H1 (cell line): ENCODE data around the gene LDLRAP1. TPM values are rescaled to one million over a fixed set of nuclear protein-coding genes. Genes with fewer than 3 reads are reported as not detected.
A peak's percentile ranks its signal among the peaks of the same experiment; 100 is the strongest.

Source experiments
- CTCF ChIA-PET: fragments of 300-600 bp; sonication (Branson Sonifier 250); formaldehyde crosslinking; loops from one replicate; lab custom pipeline; 2021; ENCODE audit not compliant: partially characterized antibody; lab: Charles Lee
- POLR2A ChIA-PET: fragments of 300-600 bp; sonication (Branson Sonifier 250); formaldehyde crosslinking; loops from one replicate; lab custom pipeline; 2021; ENCODE audit warnings: inconsistent platforms; ENCODE audit not compliant: partially characterized antibody; lab: Charles Lee
- DNase-seq, 2 experiments: peaks; one replicate each; pipeline versions ENCODE4 v3.0.0 to v3.0.0-alpha.2; 2010 to 2022; ENCODE audit warnings: low spot score in 2 of 2, low read depth in 1 of 2, mixed read lengths in 1 of 2
- FAIRE-seq: peaks from 2 replicates; lab custom pipeline; 2011; peaks lifted over from hg19 to GRCh38; lab: Jason Lieb, UNC
- H2AFZ ChIP-seq: 2 replicates; pipeline ENCODE4 v1.8.1; 2012; ENCODE audit warnings: low read length, inconsistent platforms
- H2AK5ac ChIP-seq: 2 replicates; pipeline ENCODE4 v1.6.1; 2013; ENCODE audit warnings: low read depth, low read length
- H2BK120ac ChIP-seq: replicated peaks from 2 replicates; pipeline ENCODE3; 2013; ENCODE audit warnings: low read depth, low read length, inconsistent platforms
- H2BK12ac ChIP-seq: 2 replicates; pipeline ENCODE4 v1.6.1; 2013; ENCODE audit warnings: low read depth, low read length
- H2BK15ac ChIP-seq: 2 replicates; pipeline ENCODE4 v1.6.1; 2013; ENCODE audit warnings: low read length
- H2BK20ac ChIP-seq: 2 replicates; pipeline ENCODE4 v1.6.1; 2013; ENCODE audit warnings: low read length
- H2BK5ac ChIP-seq: 2 replicates; pipeline ENCODE4 v1.6.1; 2013; ENCODE audit warnings: low read depth, low read length
- H3K14ac ChIP-seq: 2 replicates; pipeline ENCODE4 v1.6.1; 2013; ENCODE audit warnings: inconsistent platforms; ENCODE audit not compliant: insufficient read length
- H3K18ac ChIP-seq: 2 replicates; pipeline ENCODE4 v1.6.1; 2013; ENCODE audit warnings: low read length; ENCODE audit errors: extremely low read depth
- H3K23ac ChIP-seq: 2 replicates; pipeline ENCODE4 v1.6.1; 2013; ENCODE audit warnings: inconsistent platforms; ENCODE audit not compliant: insufficient read length
- H3K23me2 ChIP-seq: 2 replicates; pipeline ENCODE4 v1.6.1; 2013; ENCODE audit warnings: low read depth, low read length
- H3K27ac ChIP-seq: 2 replicates; pipeline ENCODE4 v1.6.1; 2011; ENCODE audit warnings: low read depth, low read length, inconsistent platforms
- H3K27me3 ChIP-seq, 4 experiments: replicated peaks in 1 of 4; 1 replicate in 1 of 4; 2 replicates in 3 of 4; pipeline versions ENCODE4 v1.6.1 to v1.8.1; 2011 to 2013; ENCODE audit warnings: low read length in 3 of 4, mild to moderate bottlenecking in 3 of 4, inconsistent platforms in 2 of 4, mixed read lengths in 2 of 4, moderate library complexity in 1 of 4; ENCODE audit not compliant: control insufficient read depth in 3 of 4, insufficient read depth in 3 of 4; ENCODE audit errors: extremely low read depth in 1 of 4
- H3K36me3 ChIP-seq, 4 experiments: 2 replicates each; pipeline versions ENCODE4 v1.6.1 to v1.8.1; 2011 to 2013; ENCODE audit warnings: mild to moderate bottlenecking in 4 of 4, low read length in 3 of 4, moderate library complexity in 2 of 4, control low read depth in 1 of 4, inconsistent platforms in 1 of 4; ENCODE audit not compliant: insufficient read depth in 4 of 4, control insufficient read depth in 2 of 4
- H3K4ac ChIP-seq: replicated peaks from 2 replicates; pipeline ENCODE3; 2013; ENCODE audit warnings: low read length, low read depth, mixed read lengths, inconsistent platforms; ENCODE audit not compliant: insufficient read length
- H3K4me1 ChIP-seq, 4 experiments: replicated peaks in 1 of 4; 1 replicate in 1 of 4; 2 replicates in 3 of 4; pipeline versions ENCODE4 v1.6.1 to v1.8.1; 2011 to 2013; ENCODE audit warnings: low read length in 3 of 4, inconsistent platforms in 2 of 4, mixed read lengths in 1 of 4; ENCODE audit not compliant: insufficient read depth in 4 of 4, control insufficient read depth in 3 of 4
- H3K4me2 ChIP-seq, 2 experiments: 2 replicates each; pipeline versions ENCODE4 v1.6.1 to v1.8.1; 2011 to 2013; ENCODE audit warnings: low read depth in 2 of 2, low read length in 2 of 2, control low read depth in 1 of 2, inconsistent platforms in 1 of 2, mild to moderate bottlenecking in 1 of 2; ENCODE audit not compliant: insufficient read depth in 1 of 2
- H3K4me3 ChIP-seq, 4 experiments: fragments of 200-600, 300-600 bp in 1 of 4; sonication (generic), shearing (Covaris generic), sonication (Bioruptor Twin) in 1 of 4; 2 replicates each; pipeline versions ENCODE4 v1.5.1 to v1.8.1; 2011 to 2016; ENCODE audit warnings: low read length in 4 of 4, low read depth in 3 of 4, control low read depth in 2 of 4, inconsistent platforms in 2 of 4, mild to moderate bottlenecking in 2 of 4, mixed read lengths in 1 of 4, moderate library complexity in 1 of 4; ENCODE audit not compliant: insufficient read depth in 2 of 4; ENCODE audit errors: extremely low read depth in 1 of 4
- H3K56ac ChIP-seq: replicated peaks from 2 replicates; pipeline ENCODE3; 2013; ENCODE audit warnings: low read depth, mild to moderate bottlenecking, mixed read lengths, low read length, inconsistent platforms; ENCODE audit not compliant: insufficient read length
- H3K79me1 ChIP-seq: 2 replicates; pipeline ENCODE4 v1.6.1; 2013; ENCODE audit warnings: low read depth, low read length, control low read depth
- H3K79me2 ChIP-seq, 2 experiments: 2 replicates each; pipeline versions ENCODE4 v1.6.1 to v1.8.1; 2012 to 2013; ENCODE audit warnings: low read length in 2 of 2, mild to moderate bottlenecking in 2 of 2, inconsistent platforms in 1 of 2; ENCODE audit not compliant: insufficient read depth in 2 of 2, control insufficient read depth in 1 of 2
- H3K9ac ChIP-seq, 4 experiments: replicated peaks in 1 of 4; 1 replicate in 1 of 4; 2 replicates in 3 of 4; pipeline versions ENCODE4 v1.6.1 to v1.8.1; 2011 to 2013; ENCODE audit warnings: low read depth in 3 of 4, low read length in 3 of 4, control low read depth in 2 of 4, mild to moderate bottlenecking in 2 of 4, moderate library complexity in 2 of 4, inconsistent platforms in 1 of 4; ENCODE audit errors: extremely low read depth in 1 of 4
- H3K9me3 ChIP-seq, 2 experiments: 2 replicates each; pipeline versions ENCODE4 v1.6.1 to v1.8.1; 2012 to 2013; ENCODE audit warnings: mild to moderate bottlenecking in 2 of 2, moderate library complexity in 2 of 2, control low read depth in 1 of 2, inconsistent platforms in 1 of 2, low read depth in 1 of 2, low read length in 1 of 2, mixed read lengths in 1 of 2; ENCODE audit not compliant: insufficient read depth in 2 of 2
- H4K20me1 ChIP-seq, 2 experiments: replicated peaks in 1 of 2; 2 replicates each; pipeline versions ENCODE3 to v1.8.1; 2011 to 2013; ENCODE audit warnings: inconsistent platforms in 2 of 2, low read length in 2 of 2, mild to moderate bottlenecking in 1 of 2; ENCODE audit not compliant: insufficient read depth in 2 of 2, control insufficient read depth in 1 of 2
- H4K5ac ChIP-seq: 2 replicates; pipeline ENCODE4 v1.6.1; 2013; ENCODE audit warnings: low read length, low read depth, mixed read lengths, inconsistent platforms; ENCODE audit not compliant: insufficient read length
- H4K8ac ChIP-seq: 2 replicates; pipeline ENCODE4 v1.8.0; 2013; ENCODE audit warnings: mild to moderate bottlenecking, moderate library complexity, low read length, inconsistent platforms; ENCODE audit not compliant: insufficient read depth; ENCODE audit errors: extremely low read depth
- H4K91ac ChIP-seq: replicated peaks from 2 replicates; pipeline ENCODE3; 2013; ENCODE audit warnings: low read length, mixed read lengths, inconsistent platforms; ENCODE audit not compliant: insufficient read length
- CTCF ChIP-seq, 3 experiments: IDR thresholded peaks; 1 replicate in 2 of 3; 2 replicates in 1 of 3; pipeline versions ENCODE4 v1.5.1 to v1.6.1; 2011; ENCODE audit warnings: low read length in 3 of 3, mild to moderate bottlenecking in 3 of 3, inconsistent platforms in 2 of 3, low read depth in 1 of 3, moderate library complexity in 1 of 3; ENCODE audit not compliant: insufficient read depth in 1 of 3; ENCODE audit errors: control extremely low read depth in 1 of 3
- E2F6 ChIP-seq: IDR thresholded peaks from 2 replicates; pipeline ENCODE4 v1.6.1; 2012; ENCODE audit warnings: inconsistent platforms
- MAX ChIP-seq: IDR thresholded peaks from 2 replicates; pipeline ENCODE4 v1.6.1; 2012; ENCODE audit warnings: inconsistent platforms
- SIRT6 ChIP-seq: IDR thresholded peaks from one replicate; pipeline ENCODE4 v1.7.1; 2012; ENCODE audit warnings: low read length, inconsistent platforms
- USF2 ChIP-seq: IDR thresholded peaks from 2 replicates; pipeline ENCODE4 v1.6.1; 2011; ENCODE audit warnings: low read length, improper control_type of control experiment
- WGBS, 2 experiments: shearing (Covaris generic) in 1 of 2; methylation state at CpG; one replicate each; pipeline versions ENCODE4 v1.1.6 to v1.1.7; 2013 to 2015; ENCODE audit warnings: low lambda C conversion rate in 2 of 2, mixed read lengths in 2 of 2, inconsistent platforms in 1 of 2, low coverage in 1 of 2, missing lambda C conversion rate in 1 of 2; ENCODE audit not compliant: insufficient replicate concordance in 2 of 2, insufficient coverage in 1 of 2, insufficient read length in 1 of 2; ENCODE audit errors: extremely low coverage in 1 of 2, missing lambda C conversion rate in 1 of 2; 5-methylcytosine and 5-hydroxymethylcytosine counted together
- polyA plus RNA-seq, 7 experiments: library from polyadenylated mRNA; depleted of rRNA in 3 of 7; stranded (reverse) in 5 of 7; unstranded in 2 of 7; fragments of >200 nt in 5 of 7; fragments of 200-250 nt in 2 of 7; gene quantifications; 1 replicate in 5 of 7; 2 replicates in 1 of 7; 4 replicates in 1 of 7; pipeline versions ENCODE4 v1.2.1 to v1.2.3, GENCODE V29; 2011 to 2013; ENCODE audit warnings: missing spikeins in 2 of 7, mixed read lengths in 2 of 7
- total RNA-seq: library from RNA; stranded (reverse); fragmentation: NEBNext Ultra II Directional; extraction: Animal tissue kit (Norgen Biotek cat#: 25700); gene quantifications from 2 replicates; pipeline ENCODE4 v1.2.1, GENCODE V29; 2021

The LDLRAP1 gene
- total and polyA plus RNA-seq, 2 of the 8 experiments (the other 6 are each of a cell fraction or from before 2014, with no cell fraction given) = 12.8 to 13.2 TPM

GRCh38 chr1:25517476-25518394 lies 25.7 kb upstream of the LDLRAP1 start:
- Histone ChIP-seq H4K91ac (peak overlapping the region; percentile 31), H3K79me2 (no peaks in the 10 kb centered on the region), H3K9ac (no peak overlapping the region), H3K4me1 (peaks cover 4 to 8% (median 4%) of the 10 kb centered on the region in 4 experiments; a peak in 6 of 7 replicates), H2AK5ac (no peak overlapping the region), H3K27ac (no peak overlapping the region), H3K18ac (peak overlapping the region; percentile 38), H3K79me1 (no peaks in the 10 kb centered on the region), H2BK15ac (peak overlapping the region; percentile 65; the same call in 1 of the 2 replicates), H2BK120ac (no peak overlapping the region), H3K56ac (no peak overlapping the region), H3K4me2 (peak overlapping the region; percentile 4 to 12; a peak in 1 of 4 replicates), H2BK20ac (peak overlapping the region; percentile 28; the same call in 1 of the 2 replicates), H4K5ac (peak overlapping the region; percentile 48), H3K14ac (no peak overlapping the region), H4K8ac (peak overlapping the region; percentile 74; the same call in 1 of the 2 replicates), H2BK12ac (peak overlapping the region; percentile 62; the same call in 1 of the 2 replicates), H3K4me3 (no peak overlapping the region), H3K27me3 (no peaks in the 10 kb centered on the region), H3K36me3 (no peaks in the 10 kb centered on the region), H3K23me2 (no peaks in the 10 kb centered on the region), H2AFZ (peak overlapping the region; percentile 37; the same call in 1 of the 2 replicates), H3K23ac (no peak overlapping the region), H2BK5ac (peak overlapping the region; percentile 40; the same call in 1 of the 2 replicates), H3K4ac (no peak overlapping the region), H4K20me1 (no peaks in the 10 kb centered on the region), H3K9me3 (no peaks in the 10 kb centered on the region)
- ChIA-PET CTCF (interaction anchor here (0.6 to 15.3 kb wide), 15 partner anchors 11 to 293 kb away, joined by 3 to 240 read pairs (median 4); partner anchors contain the start of gene SYF2), POLR2A (interaction anchor here (1.7 to 2.2 kb wide), 2 partner anchors 13 to 14 kb away, joined by 4 to 16 read pairs; no protein-coding TSS in a partner anchor)
- FAIRE-seq (peak; percentile 19), DNase-seq (peak in 1 of 2 experiments; percentile 74)
- TF ChIP-seq SIRT6 (no peak), MAX (peak; percentile 84), USF2 (peak; percentile 6; the same call in 1 of the 2 replicates), CTCF (IDR thresholded peaks at IDR 0.05; ENCODE audit: control extremely low read depth in 1 of 3, insufficient read depth in 1 of 3, low read depth in 1 of 3, low read length in 3 of 3) (peak; percentile 32 to 58 (median 58); a peak in 3 of 4 replicates), E2F6 (0 out of 2 replicates have a peak, but pooled peaks have one; percentile 9)
- 71% methylated on average over 33 of the region's 33 CpGs; no CpG with 5 or more reads in 1 of the 2 experiments for WGBS, 2 experiments
